Medulla oblongata (tissue), 1 donor: Measurements from ENCODE around the gene GSTO2.
A peak's percentile ranks its signal among the peaks of the same experiment; 100 is the strongest.
"Not testable (repeated sequence)": the region's sequence is repeated elsewhere in the genome, so short reads cannot be mapped to it uniquely, and the experiment has no call there.

Source experiments
- DNase-seq: peaks from one replicate; pipeline ENCODE4 v3.0.0-alpha.2; 2015; ENCODE audit errors: extremely low spot score

GSTO2 gene

GRCh38 chr10:104268713-104269645, at the start of gene GSTO2:
GSTO2 (plus strand) TSS chr10:104269184; CDS start chr10:104274916, 5,732 bp downstream.
- DNase-seq, result peak; percentile 99

DNA sequence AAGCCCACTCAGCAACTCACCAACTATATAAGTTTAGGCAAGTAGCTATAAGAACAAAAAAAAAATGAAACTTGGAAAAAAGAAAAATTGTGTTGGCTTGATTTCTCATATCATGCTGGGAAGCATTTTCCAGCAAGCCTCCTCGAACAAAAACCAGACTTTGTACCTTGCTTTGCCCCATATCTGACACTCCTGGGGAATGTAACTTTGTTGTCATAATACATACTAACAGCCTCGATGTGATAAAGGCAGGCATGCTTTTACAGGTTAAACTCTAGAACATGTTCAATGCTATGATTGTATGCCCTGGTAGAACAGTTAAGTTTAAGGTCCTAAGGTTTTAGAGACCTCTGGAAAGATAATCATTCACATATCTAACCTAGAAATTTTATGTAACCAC, 48.5 kb upstream of the GSTO2 start:
- DNase-seq, result no peak

DNA sequence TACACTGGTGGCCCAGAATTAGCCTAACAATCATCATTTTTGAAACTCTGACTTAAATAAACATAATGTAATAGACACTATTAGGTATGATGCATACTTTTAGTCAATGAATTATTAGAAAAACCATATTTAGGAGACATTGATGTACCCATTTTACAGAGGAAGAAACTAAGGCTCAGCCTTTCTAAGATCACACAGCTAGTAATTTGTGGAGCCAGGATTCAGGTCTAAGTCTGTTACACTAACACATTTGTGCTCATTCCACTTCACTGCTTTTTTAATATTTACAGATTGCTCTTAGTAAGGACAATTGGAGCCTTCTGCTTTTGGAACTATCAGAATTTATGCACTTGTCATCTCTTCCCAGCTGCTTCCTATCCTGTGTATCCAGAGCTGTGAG, 45.7 kb upstream of the GSTO2 start:
- DNase-seq, result no peak

GRCh38 chr10:104230490-104230889, 38.5 kb upstream of the GSTO2 start:
- no peak for DNase-seq

DNA sequence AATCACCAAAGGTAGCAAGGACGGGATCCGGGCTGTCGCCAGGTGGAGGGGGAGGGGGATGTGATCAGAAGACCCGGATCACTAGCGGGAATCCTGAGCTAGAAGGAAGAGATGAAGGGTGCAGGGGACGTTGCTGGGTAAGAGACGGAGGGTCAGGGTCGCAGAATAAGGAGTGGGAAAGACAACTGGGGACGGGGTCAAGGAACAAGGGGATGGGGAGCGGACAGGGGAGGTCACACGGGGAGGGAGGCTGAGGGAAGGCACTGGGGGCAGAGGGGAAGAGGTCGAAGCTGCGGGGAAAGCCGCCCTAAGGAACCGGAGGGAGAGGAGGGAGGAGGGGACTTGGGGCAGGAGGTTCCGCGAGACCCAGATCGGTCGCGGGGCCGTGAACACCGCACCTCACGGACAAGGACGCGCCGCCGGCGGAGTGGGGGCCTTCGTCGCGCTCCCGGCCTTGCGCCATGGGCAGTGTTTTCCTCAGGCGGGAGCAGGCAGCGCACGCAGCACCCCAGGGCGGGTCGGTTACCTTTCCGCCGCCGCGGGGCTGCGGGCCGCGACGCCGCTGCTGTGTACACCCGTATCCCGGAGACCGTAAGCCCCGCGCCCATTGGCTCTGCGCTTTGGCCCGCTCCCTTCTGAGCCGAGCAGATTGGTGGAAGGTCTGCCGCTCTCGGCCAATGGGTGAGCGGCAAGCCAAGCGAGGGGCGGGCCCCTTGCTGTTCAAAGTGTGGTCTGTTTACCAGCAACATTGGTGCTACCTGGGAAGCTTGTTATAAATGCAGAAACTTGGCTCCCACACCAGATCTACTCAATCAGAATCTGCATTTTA, 37.0 kb upstream of the GSTO2 start, which contains the start of gene CFAP43:
CFAP43 (minus strand) TSS at position 581 of the 829 bp plus-strand sequence; CDS start at position 463, 118 bp downstream.
- peak; percentile 97 for DNase-seq

GRCh38 chr10:104232613-104233102, 36.3 kb upstream of the GSTO2 start:
- DNase-seq, result no peak

DNA sequence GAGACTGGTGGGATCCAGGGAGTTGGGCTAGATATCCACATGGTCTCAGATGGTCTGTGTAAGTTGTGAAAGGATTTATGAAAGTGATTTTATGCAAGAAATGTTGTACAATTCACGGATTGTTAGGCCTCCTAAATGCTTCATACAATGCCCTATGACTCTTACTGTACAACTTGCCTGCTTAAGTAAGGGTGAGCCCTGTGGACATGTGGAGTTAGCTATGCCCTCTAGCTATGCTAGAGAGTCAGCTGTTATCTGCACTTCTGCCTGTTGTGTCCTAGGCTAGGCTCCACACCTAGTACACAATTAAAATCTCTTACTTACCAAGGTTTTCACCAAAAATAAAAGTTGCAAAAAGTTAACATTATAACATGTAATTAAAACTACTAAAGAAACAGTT, 35.2 kb upstream of the GSTO2 start:
- no peak for DNase-seq

DNA sequence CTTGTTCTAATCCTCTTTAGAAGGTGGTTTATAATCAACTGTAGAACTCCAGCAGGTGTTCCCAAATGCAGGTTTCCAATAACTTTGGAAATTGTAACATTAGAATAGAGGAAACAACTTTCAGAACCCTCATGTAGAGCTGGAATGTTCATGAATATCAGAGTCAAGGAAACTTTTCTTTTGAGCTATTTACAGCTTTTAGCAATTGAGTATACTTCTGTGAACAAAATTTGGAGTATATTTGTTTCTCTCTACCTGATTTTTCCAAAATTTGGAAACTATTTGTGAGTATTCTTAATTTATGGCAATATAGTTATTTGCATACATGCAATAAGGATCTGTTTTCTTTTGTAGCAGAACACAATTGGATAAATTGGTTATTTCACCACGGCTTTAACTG, 34.0 kb upstream of the GSTO2 start:
- no peak for DNase-seq

DNA sequence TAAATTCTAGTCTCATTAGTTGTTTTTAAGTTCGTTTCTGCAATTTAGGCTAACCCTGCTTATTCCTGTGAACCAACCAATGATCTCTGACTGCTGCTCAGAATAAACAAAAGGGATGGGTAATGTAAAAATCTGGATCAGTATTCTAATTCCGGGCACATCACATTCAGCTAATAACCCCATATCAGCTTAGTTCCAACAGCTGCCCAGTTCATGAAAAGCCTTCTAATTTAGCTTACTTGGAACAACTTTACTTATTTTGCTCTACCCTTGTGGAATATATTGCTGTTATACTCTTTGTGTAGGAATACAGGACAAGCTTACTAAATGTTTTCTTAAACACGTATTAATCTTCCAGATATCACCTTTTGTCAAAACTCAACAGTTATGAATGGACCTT, 33.2 kb upstream of the GSTO2 start:
- DNase-seq, result no peak

DNA sequence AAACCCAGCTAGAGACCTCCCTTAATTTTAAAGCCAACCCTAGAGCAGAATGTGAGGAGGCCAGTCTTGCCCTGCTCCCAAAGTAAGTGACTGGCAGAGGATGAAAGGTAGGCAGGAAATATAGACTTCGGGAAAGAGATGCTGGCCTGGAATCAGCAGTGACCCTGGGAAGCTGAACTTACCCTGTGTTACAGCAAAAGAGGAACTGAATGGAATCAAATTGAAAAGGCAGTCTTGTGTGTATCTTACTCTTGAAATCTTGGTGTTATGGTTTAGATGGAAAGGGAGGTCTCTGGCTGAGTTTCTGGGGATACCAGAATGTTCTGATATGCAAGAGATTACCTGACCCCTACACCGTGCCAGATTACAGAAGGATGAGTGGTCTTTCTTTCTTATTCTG, 28.9 kb upstream of the GSTO2 start:
- no peak for DNase-seq

GRCh38 chr10:104242545-104242944, 26.4 kb upstream of the GSTO2 start:
- peak; percentile 73 for DNase-seq

DNA sequence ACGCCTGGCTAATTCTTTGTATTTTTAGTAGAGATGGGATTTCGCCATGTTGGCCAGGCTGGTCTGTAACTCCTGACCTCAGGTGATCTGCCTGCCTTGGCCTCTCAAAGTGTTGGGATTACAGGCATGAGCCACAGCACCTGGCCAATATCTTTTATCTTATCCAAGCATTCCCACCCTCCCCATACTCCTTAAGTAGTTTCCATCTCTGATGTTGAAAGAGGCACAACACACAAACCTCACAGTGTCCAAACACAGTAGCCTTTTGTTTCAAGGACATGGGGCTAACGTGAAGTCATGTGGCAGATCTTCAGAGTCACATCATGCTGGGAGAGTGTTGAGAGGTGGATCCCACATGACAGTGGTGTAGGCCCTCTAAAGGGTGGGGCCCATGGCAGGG, 26.0 kb upstream of the GSTO2 start:
- DNase-seq, result peak; percentile 79

DNA sequence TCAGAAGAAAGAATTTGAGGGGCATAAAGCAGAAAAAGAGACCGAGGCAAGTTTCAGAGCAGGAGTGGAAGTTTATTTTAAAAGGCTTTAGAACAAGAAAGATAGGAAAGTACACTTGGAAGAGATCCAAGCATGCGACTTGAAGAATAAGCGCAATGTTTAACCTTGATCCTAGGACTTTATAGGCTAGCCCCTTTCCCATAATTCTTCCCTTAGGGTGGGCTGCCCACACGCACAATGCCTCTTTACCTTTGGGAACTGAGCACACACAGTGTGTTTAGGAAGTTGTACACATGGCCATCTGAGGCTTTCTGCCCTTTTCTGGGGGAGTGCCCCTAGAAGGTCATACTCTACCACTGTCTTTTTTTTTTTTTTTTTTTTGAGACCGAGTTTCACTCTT, 25.5 kb upstream of the GSTO2 start:
- no peak for DNase-seq

DNA sequence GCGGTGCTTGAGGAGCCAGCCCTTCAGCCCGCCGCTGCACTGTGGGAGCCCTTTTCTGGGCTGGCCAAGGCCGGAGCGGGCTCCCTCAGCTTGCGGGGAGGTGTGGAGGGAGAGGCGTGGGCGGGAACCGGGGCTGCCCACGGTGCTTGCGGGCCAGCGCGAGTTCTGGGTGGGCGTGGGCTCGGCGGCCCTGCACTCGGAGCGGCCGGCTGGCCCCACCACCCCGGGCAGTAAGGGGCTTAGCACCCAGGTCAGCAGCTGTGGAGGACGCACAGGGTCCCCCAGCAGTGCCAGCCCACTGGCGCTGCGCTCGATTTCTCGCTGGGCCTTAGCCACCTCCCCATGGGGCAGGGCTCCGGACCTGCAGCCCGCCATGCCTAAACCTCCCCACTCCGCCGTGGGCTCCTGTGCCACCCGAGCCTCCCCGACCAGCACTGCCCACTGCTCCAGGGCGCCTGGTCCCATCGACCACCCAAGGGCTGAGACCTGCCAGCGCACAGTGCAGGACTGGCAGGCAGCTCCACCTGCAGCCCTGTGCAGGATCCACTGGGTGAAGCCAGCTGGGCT, 23.8 kb upstream of the GSTO2 start:
- DNase-seq, result no peak

DNA sequence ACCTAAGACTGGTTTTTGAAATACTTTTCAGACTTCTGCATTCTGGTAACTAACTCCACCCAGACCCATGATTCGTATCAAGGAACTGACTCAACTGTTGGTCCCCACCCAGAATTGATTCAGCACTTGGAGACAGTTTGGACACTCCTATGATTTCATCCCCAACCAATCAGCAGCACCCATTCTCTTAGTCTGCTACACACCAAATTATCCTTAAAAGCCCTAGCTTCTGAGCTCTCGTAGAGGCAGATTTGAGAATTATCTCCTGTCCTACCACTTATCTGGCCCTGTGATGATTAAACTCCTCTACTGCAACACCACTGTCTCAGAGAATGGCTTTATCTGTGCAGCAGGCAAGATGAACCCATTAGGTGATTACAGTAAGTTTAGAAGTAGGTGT, 22.0 kb upstream of the GSTO2 start:
- no peak for DNase-seq

- DNase-seq, result no peak
These were observed 21.4 kb upstream of the GSTO2 start for GRCh38 chr10:104247513-104248146.

DNA sequence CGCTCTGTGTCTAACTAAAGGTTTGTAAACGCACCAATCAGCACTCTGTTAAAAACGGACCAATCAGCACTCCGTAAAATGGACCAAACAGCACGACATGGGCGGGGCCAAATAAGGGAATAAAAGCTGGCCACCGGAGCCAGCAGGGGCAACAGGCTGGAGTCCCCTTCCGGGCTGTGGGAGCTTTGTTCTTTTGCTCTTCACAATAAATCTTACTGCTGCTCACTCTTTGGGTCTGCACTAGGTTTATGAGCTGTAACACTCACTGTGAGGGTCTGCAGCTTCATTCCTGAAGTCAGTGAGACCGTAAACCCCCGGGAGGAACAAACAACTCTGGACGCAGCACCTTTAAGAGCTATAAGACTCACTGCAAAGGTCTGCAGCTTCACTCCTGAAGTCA, 20.1 kb upstream of the GSTO2 start:
- not testable (repeated sequence) for DNase-seq

DNA sequence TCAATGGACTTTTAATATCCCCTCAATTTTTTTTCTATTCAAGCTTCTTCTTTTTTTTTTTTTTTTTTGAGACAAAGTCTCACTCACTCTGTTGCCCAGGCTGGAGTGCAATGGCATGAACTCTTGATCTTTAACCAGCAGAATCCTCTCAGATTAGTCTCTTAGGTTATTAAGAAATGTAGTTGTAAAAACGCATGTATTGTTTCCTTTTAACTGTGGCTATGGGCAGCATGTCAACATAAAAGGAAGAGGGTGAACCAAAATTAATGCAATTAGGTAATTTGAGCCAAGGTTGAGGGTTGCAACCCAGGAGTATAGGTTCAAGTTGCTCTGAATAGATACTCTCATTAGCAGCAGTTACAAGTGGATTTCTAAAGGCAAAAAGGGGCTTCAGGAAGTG, 18.6 kb upstream of the GSTO2 start:
- DNase-seq, result no peak

DNA sequence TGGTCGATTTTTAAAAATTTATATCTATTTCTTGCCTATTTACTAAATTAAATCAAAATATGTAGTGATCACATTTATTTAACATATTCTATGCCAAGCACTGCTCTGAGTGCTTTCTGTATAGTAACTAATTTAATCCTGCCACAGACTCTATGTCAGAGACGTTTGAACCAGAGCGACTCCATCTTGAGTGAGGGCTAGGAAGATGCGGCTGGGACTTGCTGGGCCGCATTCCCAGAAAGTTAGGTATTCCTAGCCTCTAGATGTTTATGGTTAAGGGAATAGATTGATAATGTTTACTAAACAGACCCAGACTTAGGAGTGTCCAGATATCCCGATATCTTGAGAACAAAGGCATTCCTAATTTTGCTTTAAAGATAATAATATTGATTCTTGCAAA, 17.5 kb upstream of the GSTO2 start:
- no peak for DNase-seq

DNA sequence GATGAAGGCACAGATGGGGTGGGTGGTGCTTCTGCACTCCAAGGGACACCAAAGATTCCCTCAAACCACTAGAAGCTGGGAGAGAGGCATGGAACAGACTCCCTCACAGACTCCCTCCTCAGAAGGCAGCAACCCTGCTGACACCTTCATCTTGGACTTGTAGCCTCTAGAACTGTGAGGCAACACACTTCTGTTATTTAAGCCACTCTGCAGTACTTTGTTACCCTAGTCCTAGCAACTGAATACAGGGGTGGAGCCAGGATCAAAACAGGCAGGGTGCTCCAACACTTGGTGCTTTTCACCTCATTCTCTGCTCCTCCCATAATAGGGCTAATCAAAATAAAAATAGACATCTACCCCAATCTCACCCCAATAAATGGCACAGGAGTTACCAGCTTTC, 16.6 kb upstream of the GSTO2 start:
- DNase-seq, result no peak

DNA sequence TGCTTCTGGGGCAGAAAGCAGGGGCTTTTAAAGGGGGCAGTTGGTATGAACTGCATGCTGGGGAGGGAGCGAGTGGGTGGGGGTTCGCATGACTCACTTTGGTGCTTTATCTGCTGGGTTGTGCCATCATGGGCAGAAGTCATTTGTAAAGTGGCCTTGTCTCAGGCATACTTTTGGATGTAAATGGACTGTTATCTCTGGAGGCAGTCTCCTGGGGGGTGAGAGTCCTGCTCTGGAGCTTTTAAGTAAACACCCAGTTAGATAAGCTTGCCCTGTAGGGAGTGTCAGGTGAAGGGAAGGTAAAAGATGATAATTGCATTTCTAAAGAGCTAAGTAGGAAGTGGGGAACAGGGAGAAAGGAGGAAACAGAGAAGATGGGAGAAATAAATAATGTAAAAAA, 15.9 kb upstream of the GSTO2 start:
- no peak for DNase-seq
